Germinal center (tissue), 1 donor: Measurements from ENCODE around the gene MAMDC4.

Experiments
- DNase-seq: peaks from one replicate; pipeline ENCODE4 v3.0.0; 2012; ENCODE audit warnings: mixed read lengths, low spot score

MAMDC4 gene

DNA sequence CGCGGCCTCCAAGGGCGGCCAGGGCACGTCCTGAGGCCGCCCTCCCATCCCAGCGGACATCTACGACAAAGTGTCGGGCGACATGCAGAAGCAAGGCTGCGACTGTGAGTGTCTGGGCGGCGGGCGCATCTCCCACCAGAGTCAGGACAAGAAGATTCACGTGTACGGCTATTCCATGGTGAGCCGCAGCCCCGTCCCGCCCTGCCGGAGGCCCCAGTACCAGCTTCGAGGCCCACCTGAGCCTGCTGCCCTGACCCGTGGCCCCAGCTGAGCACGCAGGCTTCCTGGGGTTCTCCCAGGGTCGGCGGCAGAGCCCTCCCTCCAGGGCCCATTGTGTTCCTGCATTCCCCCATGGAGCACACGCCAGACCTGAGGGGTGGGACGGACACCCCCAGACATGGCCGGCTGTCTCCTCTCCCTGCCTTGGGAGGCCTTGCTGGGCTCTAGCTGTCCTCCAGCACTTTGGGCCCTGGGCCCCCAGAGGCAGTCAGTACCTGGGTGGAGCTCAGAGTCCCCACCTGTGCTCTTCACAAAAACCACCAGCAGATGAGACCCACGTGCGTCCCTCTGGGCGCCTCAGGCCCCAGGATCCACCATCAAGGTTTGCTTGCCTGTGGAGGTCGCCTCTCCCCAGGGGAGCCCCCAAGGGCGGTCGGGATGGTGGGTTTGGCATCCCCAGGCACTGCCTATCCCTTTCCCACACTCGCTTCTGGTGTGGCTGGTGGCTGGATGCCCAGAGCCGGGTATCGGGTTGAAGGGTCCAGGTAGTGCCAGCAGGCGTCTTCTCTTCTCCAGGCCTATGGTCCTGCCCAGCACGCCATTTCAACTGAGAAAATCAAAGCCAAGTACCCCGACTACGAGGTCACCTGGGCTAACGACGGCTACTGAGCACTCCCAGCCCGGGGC, 1.9 kb upstream of the MAMDC4 start:
- no peak for DNase-seq

DNA sequence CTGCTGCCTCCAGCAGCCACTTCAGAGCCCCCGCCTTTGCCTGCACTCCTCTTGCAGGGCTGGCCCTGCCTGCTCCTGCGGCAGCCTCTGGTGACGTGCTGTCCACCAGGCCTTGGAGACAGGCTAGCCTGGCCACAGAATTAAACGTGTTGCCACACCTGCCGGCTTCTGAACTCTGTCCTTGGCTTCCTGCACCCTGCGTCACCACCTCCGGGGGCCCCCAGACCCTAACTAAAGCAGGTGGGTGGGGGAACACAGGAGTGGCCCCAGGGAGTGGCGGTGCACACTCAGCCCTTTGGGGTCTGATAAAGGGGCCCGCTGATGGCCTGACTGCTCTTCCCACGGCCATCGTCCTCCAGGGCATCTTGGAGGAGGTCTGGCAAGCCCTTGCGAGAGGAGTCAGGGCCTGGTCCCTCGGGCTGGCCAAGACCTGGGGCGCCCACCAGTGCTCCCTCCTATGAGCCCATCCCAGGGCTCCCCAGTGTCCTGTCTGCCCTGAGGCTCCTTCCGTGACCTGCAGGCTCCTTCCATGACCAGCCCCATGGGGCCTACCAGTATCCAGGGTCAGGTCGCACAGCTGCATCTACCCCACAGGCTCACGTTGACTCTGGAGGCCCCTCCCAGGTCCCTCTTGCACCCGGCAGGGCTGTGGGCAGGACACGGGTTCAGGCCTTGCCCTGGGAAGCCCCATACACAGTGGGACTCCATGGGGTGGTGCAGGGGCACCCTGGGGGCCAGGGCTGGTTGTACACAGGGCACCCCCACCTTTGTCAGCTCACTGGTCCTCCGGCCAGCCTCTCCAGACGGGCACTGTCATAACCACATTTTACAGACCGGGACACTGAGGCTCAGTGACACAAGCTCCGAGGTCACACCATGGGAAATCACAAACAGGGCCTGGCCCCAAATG, 1.0 kb upstream of the MAMDC4 start:
- DNase-seq = no peak

DNA sequence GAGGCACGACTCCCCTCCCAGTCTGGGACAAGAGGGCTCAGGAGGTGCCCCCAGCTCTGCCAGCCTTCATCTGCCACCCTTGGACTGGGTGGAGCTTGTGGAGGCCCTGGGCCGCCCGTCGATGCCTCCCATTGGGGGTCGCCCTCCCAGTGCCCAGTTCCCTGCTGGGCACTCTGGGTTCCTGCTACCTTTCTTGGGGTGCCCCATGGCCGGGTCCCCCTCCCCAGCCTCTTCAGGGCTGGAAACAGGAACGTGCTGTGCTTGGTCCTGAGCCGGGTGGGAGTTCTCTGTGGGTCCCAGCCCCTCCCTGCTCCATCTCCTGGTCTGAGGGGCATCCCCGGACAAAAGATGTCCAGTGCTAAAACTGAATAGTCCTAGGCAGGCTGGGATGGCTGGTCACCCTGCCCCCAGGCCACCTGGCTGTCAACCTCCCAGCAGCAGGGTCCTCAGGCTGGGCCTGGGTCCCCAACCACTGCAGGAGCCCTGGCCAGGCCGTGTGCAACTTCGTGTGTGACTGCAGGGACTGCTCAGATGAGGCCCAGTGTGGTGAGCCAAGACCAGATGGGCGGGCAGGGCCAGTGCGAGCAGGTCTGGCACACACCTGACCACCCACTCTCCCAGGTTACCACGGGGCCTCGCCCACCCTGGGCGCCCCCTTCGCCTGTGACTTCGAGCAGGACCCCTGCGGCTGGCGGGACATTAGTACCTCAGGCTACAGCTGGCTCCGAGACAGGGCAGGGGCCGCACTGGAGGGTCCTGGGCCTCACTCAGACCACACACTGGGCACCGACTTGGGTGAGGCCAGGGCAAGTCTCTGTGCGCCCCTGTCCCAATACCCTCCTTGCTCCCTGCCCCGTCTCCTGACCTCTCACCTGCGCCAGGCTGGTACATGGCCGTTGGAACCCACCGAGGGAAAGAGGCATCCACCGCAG, 784 bp downstream of the MAMDC4 start:
- DNase-seq = no peak

DNA sequence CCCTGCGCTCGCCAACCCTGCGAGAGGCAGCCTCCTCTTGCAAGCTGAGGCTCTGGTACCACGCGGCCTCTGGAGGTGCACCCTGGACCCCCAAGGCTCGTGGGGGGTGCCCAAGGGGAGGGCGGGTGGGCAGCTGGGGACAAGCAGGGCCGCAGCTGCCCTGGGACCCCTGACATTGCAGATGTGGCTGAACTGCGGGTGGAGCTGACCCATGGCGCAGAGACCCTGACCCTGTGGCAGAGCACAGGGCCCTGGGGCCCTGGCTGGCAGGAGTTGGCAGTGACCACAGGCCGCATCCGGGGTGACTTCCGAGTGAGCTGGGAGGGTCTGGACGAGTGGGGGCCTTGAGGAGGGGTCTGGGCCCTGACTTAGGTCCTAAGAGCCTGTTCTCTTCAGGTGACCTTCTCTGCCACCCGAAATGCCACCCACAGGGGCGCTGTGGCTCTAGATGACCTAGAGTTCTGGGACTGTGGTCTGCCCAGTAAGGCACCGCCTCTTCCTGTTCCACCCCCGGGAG, 1.5 kb downstream of the MAMDC4 start:
- DNase-seq = no peak

DNA sequence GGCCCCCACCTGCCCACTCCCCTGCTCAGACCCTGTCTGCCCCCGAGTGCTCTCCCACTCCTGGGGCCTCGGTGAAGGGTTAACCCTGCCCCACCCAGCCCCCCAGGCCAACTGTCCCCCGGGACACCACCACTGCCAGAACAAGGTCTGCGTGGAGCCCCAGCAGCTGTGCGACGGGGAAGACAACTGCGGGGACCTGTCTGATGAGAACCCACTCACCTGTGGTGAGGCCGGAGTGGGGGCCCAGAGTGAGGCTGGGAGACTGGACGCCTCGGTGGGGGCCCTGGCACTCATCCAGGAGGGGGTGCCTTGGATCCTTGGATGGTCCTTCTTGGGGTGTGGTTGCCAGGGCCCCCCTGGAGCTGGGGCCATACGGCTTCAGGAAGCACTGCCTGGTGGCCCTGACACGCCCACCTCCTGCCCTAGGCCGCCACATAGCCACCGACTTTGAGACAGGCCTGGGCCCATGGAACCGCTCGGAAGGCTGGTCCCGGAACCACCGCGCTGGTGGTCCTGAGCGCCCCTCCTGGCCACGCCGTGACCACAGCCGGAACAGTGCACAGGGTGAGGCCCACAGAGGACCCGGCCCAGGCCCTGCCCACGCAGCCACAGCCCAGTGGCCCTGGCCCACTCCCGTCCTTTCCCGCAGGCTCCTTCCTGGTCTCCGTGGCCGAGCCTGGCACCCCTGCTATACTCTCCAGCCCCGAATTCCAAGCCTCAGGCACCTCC, 2.1 kb downstream of the MAMDC4 start:
- DNase-seq = no peak

DNA sequence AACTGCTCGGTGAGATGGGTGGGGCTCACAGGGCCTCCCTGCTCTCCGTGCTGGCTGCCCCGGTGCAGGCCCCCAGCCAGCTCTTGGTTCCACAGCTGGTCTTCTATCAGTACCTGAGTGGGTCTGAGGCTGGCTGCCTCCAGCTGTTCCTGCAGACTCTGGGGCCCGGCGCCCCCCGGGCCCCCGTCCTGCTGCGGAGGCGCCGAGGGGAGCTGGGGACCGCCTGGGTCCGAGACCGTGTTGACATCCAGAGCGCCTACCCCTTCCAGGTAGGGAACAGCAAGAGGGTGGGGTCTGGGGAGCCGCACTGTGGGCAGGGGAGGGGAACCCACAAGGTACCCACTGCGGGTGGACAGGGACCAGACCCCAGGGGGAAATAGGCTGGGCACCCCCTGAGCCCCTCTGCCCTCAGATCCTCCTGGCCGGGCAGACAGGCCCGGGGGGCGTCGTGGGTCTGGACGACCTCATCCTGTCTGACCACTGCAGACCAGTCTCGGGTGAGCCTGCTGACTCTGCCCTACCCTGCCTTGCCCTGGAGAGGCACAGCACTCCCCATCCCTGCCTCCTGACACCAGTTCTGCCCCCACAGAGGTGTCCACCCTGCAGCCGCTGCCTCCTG, 2.8 kb downstream of the MAMDC4 start:
- DNase-seq = no peak

DNA sequence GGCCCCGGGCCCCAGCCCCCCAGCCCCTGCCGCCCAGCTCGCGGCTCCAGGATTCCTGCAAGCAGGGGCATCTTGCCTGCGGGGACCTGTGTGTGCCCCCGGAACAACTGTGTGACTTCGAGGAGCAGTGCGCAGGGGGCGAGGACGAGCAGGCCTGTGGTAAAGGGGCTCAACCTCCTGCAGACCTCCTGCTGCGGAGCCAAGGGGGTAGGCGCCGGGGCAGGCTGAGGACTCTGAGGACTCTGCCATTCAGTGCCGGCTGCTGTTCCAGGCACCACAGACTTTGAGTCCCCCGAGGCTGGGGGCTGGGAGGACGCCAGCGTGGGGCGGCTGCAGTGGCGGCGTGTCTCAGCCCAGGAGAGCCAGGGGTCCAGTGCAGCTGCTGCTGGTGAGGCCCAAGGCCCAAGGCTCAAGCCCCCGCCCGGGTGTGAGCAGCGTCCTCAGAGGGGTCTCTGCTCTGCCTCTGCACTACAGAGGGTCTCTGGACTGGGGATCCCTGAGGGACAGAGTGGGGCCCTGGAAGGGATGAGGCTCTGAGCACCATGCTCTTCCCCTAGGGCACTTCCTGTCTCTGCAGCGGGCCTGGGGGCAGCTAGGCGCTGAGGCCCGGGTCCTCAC, 3.4 kb downstream of the MAMDC4 start:
- no peak for DNase-seq

DNA sequence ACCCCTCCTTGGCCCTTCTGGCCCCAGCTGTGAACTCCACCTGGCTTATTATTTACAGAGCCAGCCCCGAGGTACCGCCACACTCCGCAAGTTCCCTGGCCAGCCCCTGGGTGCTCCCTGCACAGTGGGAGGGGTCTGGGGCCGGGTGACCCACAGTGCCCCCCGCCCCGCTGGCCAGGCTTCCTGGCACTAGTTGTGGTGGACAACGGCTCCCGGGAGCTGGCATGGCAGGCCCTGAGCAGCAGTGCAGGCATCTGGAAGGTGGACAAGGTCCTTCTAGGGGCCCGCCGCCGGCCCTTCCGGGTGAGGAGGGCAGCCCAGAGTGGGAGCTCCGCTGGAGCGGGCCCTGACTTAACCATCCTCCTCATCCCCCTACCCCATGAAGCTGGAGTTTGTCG, 3.9 kb downstream of the MAMDC4 start:
- no peak for DNase-seq

DNA sequence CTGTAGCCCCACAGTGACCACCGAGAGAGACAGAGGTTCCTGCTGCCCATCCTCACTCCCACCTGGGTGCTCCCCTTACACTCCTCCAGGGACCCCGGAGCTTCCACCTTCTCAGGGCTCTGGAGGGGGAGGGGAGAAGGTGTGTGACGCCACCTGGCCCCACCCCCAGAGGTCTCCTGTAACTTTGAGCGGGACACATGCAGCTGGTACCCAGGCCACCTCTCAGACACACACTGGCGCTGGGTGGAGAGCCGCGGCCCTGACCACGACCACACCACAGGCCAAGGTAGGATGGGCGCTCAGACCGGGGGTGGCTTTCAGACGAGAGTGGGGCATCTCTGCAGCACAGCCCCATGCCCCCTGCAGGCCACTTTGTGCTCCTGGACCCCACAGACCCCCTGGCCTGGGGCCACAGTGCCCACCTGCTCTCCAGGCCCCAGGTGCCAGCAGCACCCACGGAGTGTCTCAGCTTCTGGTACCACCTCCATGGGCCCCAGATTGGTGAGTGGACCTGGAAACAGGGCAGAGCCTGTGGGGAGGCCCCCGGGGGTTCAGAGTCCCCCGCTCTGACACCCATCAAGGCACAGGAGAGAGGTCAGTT, 4.5 kb downstream of the MAMDC4 start:
- no peak for DNase-seq

DNA sequence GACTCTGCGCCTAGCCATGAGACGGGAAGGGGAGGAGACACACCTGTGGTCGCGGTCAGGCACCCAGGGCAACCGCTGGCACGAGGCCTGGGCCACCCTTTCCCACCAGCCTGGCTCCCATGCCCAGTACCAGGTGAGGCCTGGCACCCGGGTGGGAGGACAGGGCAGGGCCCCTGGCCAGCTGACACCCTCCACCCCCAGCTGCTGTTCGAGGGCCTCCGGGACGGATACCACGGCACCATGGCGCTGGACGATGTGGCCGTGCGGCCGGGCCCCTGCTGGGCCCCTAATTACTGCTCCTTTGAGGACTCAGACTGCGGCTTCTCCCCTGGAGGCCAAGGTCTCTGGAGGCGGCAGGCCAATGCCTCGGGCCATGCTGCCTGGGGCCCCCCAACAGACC, 5.0 kb downstream of the MAMDC4 start:
- DNase-seq = no peak

DNA sequence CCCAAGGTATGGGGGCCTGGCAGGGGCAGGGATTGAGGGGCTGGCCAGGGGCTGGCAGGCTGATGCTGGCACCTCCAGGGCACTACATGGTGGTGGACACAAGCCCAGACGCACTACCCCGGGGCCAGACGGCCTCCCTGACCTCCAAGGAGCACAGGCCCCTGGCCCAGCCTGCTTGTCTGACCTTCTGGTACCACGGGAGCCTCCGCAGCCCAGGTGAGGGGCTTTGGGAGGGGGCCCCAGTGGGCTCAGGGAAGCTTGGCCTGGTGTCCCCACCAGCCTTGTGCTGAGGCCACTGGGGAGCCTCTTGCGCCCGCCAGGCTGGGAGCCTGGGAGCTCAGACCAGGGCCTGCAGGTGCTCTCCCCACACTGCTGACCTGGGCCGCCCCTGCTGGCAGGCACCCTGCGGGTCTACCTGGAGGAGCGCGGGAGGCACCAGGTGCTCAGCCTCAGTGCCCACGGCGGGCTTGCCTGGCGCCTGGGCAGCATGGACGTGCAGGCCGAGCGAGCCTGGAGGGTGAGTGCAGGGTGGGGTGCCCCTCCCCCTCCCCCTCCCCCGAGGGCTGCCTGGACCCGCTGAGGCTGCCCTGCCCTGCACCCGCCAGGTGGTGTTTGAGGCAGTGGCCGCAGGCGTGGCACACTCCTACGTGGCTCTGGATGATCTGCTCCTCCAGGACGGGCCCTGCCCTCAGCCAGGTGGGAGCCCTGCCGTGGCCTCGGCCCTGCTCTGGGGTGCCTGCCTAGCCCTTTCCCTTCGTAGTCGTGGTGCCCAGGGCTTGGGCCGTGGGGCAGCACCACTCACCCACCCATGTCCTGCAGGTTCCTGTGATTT, 5.7 kb downstream of the MAMDC4 start:
- DNase-seq = no peak

DNA sequence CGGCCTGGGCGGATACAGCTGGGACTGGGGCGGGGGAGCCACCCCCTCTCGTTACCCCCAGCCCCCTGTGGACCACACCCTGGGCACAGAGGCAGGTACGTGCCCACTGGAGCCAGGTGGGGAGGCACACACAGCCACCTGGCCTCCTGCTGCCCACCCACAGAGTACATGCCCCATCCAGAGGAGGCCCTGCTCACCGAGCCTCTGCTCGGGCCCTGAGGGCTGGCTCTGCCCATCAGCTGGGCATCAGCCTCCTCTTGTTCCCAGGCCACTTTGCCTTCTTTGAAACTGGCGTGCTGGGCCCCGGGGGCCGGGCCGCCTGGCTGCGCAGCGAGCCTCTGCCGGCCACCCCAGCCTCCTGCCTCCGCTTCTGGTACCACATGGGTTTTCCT, 6.3 kb downstream of the MAMDC4 start:
- no peak for DNase-seq

DNA sequence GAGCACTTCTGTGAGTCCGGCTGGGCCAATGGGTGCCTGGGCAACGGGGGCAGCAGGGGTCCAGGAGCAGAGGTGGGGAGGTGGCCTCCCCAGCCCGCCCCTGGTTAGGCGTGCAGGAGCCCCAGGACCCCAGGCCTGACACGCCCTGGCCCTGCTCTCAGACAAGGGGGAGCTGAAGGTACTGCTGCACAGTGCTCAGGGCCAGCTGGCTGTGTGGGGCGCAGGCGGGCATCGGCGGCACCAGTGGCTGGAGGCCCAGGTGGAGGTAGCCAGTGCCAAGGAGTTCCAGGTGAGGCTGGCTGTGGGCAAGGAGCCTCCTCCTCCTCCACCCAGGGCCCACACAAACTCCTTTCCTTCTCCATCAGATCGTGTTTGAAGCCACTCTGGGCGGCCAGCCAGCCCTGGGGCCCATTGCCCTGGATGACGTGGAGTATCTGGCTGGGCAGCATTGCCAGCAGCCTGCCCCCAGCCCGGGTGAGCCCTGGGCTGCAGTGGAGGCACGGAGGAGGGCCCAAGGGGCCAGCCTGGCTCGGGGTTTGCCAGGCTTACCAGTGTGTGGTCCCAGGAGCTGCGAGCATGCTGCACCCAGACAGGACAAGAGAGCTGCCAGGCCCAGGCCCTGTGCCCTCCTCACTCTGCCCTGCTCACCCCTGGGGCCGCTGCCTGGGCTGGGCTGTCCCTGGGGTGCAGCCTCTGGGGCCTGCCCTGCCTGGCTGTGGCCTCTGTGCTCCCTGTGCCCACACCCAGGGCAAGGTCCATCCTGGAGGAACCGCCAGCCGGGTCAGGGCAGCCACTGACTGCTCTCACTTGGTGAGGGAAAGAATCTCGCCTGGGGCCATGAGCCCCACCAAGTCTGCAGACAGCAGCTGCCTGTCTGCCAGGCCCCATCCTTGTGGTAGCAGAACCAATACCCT, 7.0 kb downstream of the MAMDC4 start:
- no peak for DNase-seq

DNA sequence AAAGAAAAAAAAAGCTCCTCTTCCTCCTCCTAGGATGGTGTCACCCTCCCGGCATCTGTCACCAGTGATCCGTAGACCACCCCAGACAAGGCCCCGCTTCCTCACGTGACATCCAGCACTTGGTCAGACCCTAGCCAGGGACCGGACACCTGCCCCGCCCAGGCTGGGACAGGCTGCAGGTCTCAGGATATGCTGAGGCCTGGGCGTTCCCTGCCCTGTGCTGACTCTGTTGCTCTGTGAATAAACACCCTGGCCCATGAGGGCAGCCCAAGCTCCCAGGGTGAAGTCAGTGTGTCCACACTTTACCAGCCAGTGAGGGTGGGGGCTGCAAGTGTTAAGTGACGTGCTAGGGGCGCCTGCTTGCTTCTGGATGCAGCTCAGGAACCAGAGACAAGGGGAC, 8.4 kb downstream of the MAMDC4 start:
- DNase-seq = no peak

DNA sequence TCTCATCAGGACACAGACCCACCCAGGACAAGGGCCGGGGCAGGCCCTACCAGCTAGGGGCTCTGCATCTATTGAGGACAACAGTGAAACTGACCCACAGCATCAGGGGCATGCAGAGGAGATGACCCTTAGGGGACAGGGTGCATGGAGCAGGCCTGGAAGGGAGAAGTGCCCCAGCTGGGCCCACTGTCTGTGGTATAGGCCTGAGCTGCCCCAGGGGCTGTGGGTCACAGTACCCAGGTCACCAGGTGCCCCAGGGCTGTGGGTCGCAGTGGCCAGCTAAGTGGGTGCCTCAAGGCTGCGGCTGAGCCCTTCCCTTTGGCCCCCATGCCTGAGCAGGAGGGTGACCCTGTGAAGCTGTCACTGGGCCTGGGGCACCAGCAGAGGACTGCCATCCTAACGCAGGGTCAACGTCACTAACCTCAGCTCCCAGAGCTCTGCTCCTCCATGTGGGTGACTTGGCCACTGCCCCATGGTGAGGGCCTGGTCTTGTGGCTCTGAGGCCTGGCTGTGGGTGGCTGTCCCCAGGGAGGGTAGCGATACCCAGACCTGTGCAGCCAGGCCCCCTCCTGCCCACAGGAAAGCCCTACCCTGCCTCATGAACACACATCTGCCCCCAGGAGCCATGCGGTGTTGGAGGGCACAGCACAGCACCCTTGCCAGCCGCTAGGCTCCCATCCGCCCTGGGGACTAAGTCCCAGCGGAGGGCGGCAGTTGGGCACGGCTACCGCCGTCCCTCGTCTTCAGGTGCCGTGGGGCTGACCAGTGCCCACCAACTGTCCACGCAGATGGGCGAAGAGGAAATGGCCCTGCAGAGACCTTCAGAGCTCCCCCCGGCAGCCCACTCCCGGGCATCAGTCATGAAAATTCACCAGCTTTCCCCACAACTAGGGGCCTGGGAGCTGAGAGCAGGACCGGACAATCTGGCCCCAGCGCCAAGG, 9.1 kb downstream of the MAMDC4 start:
- DNase-seq = no peak

DNA sequence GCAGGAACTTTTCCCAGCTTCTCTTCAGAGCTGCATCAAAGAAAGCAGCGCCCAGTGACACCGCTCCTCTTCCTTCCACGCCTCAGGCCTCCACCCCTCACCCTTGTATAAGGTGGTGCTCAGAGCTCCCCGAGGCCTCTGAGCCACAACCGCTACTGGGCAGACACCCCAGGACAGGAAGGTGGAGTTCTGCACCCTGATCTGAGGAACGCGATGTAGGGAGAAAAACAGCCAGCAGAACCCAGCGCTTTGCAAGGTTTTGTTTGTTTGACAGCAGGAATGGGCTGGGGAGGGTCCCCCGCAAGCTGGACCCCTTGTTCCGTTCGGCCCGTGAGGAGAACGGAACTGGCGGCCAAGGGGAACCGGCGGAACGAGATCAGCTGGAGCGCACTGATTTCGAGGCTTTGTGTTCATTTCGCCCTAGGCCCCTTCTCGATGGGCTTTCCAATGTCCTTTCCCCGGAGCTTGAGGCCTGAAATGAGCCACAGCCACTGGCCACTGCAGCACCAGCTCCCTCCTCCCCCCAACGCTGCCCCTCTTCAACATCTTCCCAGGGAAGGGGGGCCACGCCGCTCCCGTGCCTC, 9.8 kb downstream of the MAMDC4 start:
- no peak for DNase-seq
